GM19240 (cell line): Measurements from ENCODE around the gene ABLIM1.
"Not testable (repeated sequence)": the region's sequence is repeated elsewhere in the genome, so short reads cannot be mapped to it uniquely, and the experiment has no call there.

ENCODE experiments used
- DNase-seq: peaks from one replicate; pipeline ENCODE4 v3.0.0; 2011; ENCODE audit warnings: low spot score; ENCODE audit not compliant: insufficient read length

ABLIM1 gene

GRCh38 chr10:114658175-114658574 lies at the start of gene ABLIM1:
Gene ABLIM1 (minus strand): TSS chr10:114658275. CDS start chr10:114658200, 75 bp downstream.
- no peak for DNase-seq

- no peak for DNase-seq
Measured at GRCh38 chr10:114706458-114707055, 48.5 kb upstream of the ABLIM1 start.

DNA sequence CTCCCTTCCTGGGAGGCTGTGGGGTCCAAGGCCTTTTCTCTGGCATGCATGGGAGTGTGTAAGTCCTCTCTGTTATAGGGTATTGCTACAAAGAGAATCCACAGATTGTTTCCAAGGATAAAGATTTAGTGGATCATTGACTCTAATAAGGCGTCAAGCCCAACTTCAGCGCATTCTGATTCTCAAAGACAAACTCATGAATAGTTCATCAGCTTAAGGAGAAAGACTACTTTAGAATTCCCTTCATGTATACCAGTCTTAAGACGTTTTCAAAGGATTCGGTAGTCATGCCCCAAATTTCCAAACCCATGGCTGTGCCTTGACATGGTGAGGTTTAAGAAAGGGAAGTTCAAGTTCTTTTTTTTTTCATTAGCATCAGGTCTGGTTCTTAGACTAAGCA lies 46.6 kb upstream of the ABLIM1 start:
- DNase-seq: no peak

- DNase-seq: no peak
Measured at GRCh38 chr10:114703377-114704107, 45.5 kb upstream of the ABLIM1 start.

GRCh38 chr10:114698271-114699061 lies 40.4 kb upstream of the ABLIM1 start:
- no peak for DNase-seq

DNA sequence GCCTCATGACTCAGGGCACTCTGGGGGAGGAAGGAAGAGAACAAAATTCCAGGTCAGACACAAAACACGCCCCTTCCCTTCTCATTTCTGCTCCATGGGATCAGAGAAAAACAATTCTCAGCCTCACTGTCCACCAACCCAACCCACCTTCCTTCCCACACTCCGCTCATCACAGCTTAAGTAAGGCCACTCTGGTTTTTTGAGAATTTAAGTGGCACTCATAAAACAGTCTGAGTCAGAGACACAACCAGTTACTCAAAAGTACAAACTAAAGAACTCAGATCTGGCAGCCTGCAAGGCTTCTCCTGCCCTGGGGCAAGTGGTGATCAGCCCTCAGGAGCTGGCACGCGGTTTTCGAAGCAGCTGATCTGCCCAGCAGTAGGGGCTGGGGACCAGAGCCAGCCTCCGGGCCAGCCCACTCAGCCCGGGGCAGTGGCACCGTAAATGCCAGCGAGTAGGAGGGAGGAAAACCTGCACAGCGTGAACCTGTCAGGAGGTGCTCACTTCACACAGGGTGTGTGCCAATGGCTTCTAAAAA lies 39.1 kb upstream of the ABLIM1 start:
- DNase-seq: no peak

DNA sequence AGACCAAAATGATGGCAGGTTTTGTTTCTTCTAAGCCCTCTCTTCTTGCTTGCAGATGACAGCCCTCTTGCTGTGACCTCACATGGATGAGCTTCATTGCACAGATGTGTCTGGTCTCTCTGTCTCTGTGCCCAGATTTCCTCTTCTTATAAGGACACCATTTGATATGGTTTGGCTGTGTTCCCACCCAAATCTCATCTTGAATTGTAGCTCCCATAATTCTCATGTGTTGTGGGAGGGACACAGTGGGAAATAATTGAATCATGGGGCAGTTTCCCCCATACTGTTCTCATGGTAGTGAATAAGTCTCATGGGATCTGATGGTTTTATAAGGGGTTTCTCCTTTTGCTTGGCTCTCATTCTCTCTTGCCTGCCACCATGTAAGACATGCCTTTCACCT lies 38.2 kb upstream of the ABLIM1 start:
- DNase-seq: not testable (repeated sequence)

DNA sequence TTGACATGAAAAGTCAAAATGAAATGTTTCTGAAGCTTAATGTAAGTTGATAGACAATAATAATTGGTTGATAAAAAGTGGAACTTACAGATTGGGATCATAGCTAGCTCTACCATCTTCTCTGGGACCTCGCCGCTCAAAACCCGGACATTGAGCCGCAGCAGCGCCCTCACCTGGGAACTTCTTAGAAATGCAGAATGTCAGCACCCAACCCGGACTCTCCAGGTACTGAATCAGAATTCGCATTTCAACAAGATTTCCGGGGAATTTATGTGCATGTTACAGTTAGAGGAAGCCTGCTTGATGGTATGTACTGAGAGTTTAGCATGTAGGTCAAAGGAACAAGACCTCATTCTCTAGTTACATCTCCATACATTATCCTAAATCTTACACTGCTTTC lies 36.7 kb upstream of the ABLIM1 start:
- DNase-seq: peak; percentile 6

DNA sequence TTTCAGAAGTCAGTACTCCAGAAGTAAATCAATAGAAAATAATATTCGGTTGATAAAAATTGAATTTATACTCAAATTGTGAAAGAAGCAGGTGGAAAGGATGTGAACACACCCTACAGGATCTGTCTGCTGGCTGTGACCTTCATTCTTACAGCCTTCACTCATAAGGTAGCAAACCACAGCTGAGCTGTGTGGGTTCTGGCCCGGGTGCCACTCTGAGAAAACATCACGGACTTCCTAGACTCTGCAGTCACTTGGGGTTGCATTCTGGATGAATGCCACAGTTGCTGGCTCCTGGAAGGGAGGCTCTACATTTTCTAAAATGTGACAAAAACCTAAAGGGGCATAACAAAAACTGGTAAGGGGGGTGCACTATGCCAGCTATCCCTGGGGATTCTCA lies 36.0 kb upstream of the ABLIM1 start:
- DNase-seq: no peak

GRCh38 chr10:114691442-114691941 lies 33.4 kb upstream of the ABLIM1 start:
- DNase-seq: no peak

DNA sequence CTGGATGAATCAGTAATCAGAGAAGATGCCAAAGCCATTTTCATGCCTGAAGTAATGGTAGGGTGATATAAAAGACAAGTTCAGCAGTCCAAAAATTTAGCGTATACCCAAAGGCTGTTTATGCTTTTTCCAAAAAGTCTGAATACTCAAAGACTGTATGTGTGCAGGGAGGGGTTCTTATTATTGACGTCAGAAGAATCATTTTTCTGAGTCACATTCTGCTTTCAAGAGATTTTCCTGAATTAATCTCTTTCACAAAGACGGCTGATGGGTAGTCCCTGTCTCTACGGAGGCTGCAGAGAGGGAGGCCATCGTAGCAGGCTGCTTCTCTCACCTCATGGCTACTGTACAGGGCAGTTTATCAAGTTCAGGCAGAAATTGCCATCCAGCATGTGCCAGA lies 30.7 kb upstream of the ABLIM1 start:
- no peak for DNase-seq

DNA sequence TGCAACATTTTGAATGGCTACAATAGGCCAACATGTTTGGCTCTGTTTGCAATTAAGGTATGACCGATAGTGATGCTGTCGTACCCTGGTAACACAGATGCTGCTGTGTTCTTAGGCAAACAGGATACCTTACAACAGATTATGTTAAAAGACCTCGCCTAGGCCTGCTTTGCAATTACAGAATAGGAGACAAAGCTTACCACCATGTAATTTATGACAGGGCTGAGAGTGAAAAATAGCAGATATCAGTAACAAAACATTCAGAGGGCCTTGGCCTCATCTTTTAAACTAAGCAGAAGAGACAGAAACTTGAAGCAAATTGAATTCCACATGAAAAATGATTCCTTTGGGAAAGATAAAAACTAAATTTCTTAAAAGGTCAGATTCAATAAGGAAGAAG lies 29.4 kb upstream of the ABLIM1 start:
- DNase-seq: no peak

DNA sequence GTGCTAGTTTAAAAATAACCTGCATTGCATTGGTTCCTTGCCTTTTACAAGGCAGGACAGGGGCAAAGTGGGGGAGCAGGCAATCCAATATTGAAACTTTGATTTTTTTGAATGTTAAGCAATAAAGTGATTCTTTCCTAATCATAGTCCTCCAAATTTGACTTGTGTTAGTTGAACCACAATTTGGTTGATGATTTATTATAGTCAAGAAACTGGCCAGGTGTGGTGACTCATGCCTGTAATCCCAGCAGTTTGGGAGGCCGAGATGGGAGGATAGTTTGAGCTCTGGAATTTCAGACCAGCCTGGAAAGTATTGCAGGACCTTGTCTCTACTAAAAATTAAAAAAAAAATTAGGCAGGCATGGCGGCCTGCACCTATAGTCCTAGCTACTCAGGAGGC lies 27.9 kb upstream of the ABLIM1 start:
- no peak for DNase-seq

GRCh38 chr10:114685456-114685855 lies 27.4 kb upstream of the ABLIM1 start:
- DNase-seq: no peak

GRCh38 chr10:114684822-114685209 lies 26.7 kb upstream of the ABLIM1 start:
- DNase-seq: no peak

- DNase-seq: no peak
Measured at GRCh38 chr10:114684084-114684821, 26.2 kb upstream of the ABLIM1 start.

GRCh38 chr10:114683593-114683992 lies 25.5 kb upstream of the ABLIM1 start:
- DNase-seq: no peak

DNA sequence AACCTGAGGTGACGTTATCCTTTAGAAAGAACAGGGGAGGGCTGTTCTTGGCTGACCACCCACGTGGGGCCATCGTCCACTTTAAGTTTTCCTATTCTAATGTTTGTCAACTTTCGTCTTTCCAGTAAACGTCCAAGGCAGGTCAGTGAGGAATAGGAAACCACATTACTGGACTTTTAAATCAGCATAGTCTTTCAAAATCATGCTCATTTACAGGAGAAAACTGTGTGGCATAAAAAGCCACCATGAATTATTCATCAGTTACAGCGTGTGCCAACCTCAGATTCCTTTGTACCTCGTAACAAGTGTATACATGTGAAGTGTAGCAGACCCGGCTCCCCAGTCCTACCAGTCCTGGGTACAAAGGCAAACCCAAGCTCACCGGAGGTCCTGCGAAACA lies 25.1 kb upstream of the ABLIM1 start:
- DNase-seq: no peak

DNA sequence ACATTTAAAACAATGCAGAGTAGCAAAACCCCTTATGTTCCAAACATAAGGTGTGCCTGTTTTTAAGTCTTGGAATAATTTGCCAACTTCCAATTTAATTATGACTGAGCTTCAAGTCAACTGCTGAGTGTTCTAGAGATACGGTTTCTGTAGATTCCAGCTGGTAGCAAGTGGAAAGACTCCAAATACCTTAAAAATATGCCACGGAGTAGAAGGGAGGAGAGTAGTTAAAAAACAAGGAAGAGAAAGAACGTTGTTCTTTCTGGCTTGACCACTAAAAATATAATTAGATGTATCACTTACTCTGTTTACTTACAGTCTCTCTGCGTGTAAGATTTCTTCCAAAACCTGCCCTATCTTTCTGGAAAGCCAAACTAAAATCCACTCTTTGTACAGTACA lies 24.5 kb upstream of the ABLIM1 start:
- no peak for DNase-seq

GRCh38 chr10:114682121-114682520 lies 24.0 kb upstream of the ABLIM1 start:
- no peak for DNase-seq

DNA sequence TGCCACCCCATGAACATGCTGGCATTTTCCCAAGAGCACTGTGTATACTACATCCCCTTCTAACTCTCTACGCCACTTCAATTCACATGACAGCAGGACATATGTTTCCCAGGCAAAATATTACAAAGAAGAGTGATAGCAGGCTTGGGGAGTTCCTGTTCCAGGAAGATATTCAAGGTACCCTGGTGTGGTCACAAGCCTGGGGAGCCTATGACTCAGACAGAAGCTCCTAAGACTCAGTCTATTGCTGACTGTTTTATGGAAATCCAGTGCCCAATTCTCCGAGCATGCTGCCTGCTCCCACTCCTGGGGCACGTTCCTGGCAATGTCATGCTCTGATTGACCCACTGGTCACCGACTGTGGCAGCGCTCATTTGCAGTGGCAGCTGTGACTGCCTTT lies 23.5 kb upstream of the ABLIM1 start:
- no peak for DNase-seq
